Measurements from ENCODE around the gene CLMP.

CLMP gene

DNA sequence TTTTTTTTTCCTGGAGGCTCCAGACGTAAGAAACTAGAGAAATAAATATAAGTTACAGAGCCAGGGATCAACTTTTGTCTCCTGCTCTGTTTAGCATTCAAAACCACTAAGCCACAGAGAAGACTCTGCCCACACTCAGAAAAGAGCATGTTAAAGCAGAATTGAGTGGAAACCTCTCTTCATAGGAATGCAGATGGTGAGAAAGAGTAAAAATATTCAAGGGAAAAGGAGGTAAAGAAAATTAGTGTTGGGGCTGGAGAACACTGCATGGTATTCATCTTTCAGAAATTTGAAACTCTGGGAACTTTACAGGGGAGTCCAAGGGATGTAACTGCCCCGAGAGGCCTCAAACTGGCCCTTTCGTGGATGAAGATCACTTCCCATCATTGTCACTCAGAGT, 65.1 kb downstream of the CLMP start:
- DNase-seq (ENCODE audit: low read depth in 2 of 2), result peak in 1 of 2 donors; percentile 59
- no peak for TF ChIP-seq CTCF (IDR thresholded peaks at IDR 0.05; ENCODE audit: low read depth, low read length)
- H3K4me3 ChIP-seq (replicated peaks in 1 of 2; ENCODE audit: low read depth in 2 of 2, low read length in 2 of 2), result no peak overlapping the region

DNA sequence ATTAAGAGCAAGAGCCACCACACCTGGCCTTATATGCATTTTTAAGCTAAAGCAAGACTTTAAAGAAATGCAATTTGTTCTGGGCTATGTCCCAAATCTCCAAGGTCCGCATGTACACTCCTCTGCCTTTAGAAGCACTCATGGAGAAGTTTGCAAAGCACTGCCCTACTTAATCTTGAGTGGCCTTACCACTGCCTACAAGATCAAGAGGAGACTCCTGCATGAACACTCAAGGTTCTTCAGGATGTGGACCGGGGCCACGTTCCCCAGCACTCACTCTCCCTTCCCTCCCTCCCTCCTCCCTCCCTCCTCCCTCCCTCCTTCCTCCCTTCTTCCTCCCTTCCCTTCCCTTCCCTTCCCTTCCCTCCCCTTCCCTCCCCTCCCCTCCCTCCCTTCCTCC, 69.9 kb downstream of the CLMP start:
- H3K4me3 ChIP-seq (replicated peaks in 1 of 2; ENCODE audit: low read depth in 2 of 2, low read length in 2 of 2), result no peak overlapping the region
- no peak for DNase-seq (ENCODE audit: low read depth in 2 of 2)
- no peak for TF ChIP-seq CTCF (IDR thresholded peaks at IDR 0.05; ENCODE audit: low read depth, low read length)

GRCh38 chr11:123122852-123123251, 72.2 kb downstream of the CLMP start:
- no peak for DNase-seq (ENCODE audit: low read depth in 2 of 2)
- H3K4me3 ChIP-seq (replicated peaks in 1 of 2; ENCODE audit: low read depth in 2 of 2, low read length in 2 of 2), result no peak overlapping the region
- no peak for TF ChIP-seq CTCF (IDR thresholded peaks at IDR 0.05; ENCODE audit: low read depth, low read length)

DNA sequence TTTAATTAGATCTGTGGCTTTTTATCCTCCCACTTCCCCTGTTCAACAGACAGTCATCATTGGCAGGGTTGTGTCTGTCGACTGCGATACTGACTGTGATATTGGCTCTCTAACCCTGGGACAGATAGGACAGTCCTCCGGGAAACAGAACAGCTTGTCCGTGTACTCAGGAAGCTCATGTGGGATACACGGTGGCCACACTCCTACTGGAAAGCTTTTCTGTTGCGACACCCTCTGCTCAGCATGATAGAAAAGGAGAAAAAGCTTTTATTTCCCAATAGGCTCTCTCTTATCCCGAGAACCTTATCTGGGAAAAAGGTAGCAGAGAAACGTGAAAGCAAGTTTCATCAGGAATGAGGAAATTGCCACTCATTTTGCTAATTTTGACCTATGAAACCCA, 72.7 kb downstream of the CLMP start:
- DNase-seq (ENCODE audit: low read depth in 2 of 2), result peak; percentile 75 to 82
- H3K4me3 ChIP-seq (replicated peaks in 1 of 2; ENCODE audit: low read depth in 2 of 2, low read length in 2 of 2), result no peak overlapping the region
- no peak for TF ChIP-seq CTCF (IDR thresholded peaks at IDR 0.05; ENCODE audit: low read depth, low read length)

DNA sequence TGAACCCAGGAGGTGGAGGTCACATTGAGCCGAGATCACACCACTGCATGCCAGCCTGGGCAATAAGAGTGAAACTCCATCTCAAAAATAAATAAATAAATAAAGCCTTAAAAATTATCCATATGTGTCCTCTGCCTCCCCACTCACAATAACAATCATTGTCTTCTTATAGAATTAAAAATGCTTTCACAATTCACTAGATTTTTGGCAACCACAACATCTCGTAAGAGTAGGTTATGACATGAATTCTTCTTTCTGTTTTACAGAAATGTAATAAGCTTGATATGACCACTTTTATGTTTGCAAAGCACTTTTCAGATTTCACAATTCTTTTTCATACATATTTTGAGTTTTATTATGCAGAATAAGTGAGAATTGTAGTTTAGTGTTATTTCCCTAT, 78.6 kb downstream of the CLMP start:
- TF ChIP-seq CTCF (IDR thresholded peaks at IDR 0.05; ENCODE audit: low read depth, low read length), result no peak
- H3K4me3 ChIP-seq (replicated peaks in 1 of 2; ENCODE audit: low read depth in 2 of 2, low read length in 2 of 2), result no peak overlapping the region
- DNase-seq (ENCODE audit: low read depth in 2 of 2), result peak in 1 of 2 donors; percentile 35

DNA sequence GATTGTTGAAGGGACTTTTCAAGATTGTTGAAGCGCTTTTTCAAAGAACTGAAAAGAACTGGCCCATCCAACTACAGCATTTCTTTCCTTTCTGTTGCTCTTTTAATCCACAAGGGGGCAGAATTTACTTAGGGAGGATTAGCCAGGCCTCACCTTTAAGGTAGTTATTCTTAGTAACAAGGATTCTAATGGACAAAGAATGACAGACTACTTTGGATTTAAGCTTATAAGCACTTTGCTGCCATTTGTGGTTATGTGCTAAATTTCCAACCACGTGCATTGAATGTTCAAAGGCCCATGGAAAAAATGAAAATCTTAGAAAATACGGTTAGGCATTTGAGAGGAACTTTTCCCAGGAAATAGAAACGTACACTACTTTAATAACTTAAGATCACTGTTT, 83.6 kb downstream of the CLMP start:
- DNase-seq (ENCODE audit: low read depth in 2 of 2), result peak; percentile 66 to 73
- no peak overlapping the region for H3K4me3 ChIP-seq (replicated peaks in 1 of 2; ENCODE audit: low read depth in 2 of 2, low read length in 2 of 2)
- TF ChIP-seq CTCF (IDR thresholded peaks at IDR 0.05; ENCODE audit: low read depth, low read length), result peak; percentile 69

DNA sequence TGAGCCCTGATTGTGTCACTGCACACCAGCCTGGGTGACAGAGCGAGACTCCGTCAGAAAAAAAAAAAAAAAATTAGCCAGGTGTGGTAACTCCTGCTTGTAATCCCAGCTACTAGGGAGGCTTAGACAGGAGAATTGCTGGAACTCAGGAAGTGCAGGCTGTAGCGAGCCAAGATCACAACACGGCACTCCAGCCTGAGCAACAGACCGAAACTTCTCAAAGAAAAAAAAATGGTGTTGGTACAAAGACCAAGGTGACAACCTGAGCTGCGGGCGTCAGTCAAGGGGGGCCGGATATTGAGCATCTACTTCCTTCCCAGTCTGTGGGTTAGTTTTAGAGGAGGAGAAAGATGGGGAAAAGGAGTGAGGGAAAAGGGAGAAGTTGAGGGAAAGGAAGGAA, 84.7 kb downstream of the CLMP start:
- H3K4me3 ChIP-seq (replicated peaks in 1 of 2; ENCODE audit: low read depth in 2 of 2, low read length in 2 of 2), result no peak overlapping the region
- DNase-seq (ENCODE audit: low read depth in 2 of 2), result no peak
- no peak for TF ChIP-seq CTCF (IDR thresholded peaks at IDR 0.05; ENCODE audit: low read depth, low read length)
